HL-60 (cell line): ENCODE results near the gene MICA.

ENCODE experiments used
- DNase-seq, 2 experiments: peaks; one replicate each; pipeline ENCODE4 v3.0.0-alpha.2; 2010 to 2020; ENCODE audit warnings: low read depth in 1 of 2, low spot score in 1 of 2
- H3K27ac ChIP-seq: fragments of 250-450 bp; sonication (Bioruptor Pico); replicated peaks from 2 replicates; pipeline ENCODE4 v1.5.1; 2020; ENCODE audit warnings: mild to moderate bottlenecking, moderate library complexity
- H3K27me3 ChIP-seq: fragments of 250-450 bp; sonication (Bioruptor Pico); 2 replicates; pipeline ENCODE4 v1.5.1; 2021; ENCODE audit warnings: mild to moderate bottlenecking, moderate library complexity; ENCODE audit not compliant: insufficient read depth, poor library complexity, severe bottlenecking
- H3K4me3 ChIP-seq: replicated peaks from 2 replicates; pipeline ENCODE4 v1.5.1; 2011; ENCODE audit warnings: mild to moderate bottlenecking, control low read depth, low read length; ENCODE audit not compliant: insufficient read depth
- CTCF ChIP-seq: IDR thresholded peaks from one replicate; pipeline ENCODE4 v1.5.1; 2011; ENCODE audit warnings: low read length, control low read depth, inconsistent platforms; ENCODE audit not compliant: insufficient read depth
- GABPA ChIP-seq: IDR thresholded peaks from 2 replicates; pipeline ENCODE4 v1.6.1; 2012; ENCODE audit warnings: low read depth
- POLR2AphosphoS5 ChIP-seq: IDR thresholded peaks from 2 replicates; pipeline ENCODE4 v1.6.1; 2012; ENCODE audit warnings: low read depth
- SPI1 ChIP-seq: IDR thresholded peaks from 2 replicates; pipeline ENCODE4 v1.6.1; 2012; ENCODE audit warnings: low read depth, mild to moderate bottlenecking, borderline replicate concordance
- TF ChIP-seq, protein P1 (sequence below): IDR thresholded peaks from 2 replicates; pipeline ENCODE4 v1.6.1; 2012; ENCODE audit warnings: low read depth; ENCODE audit not compliant: insufficient replicate concordance

Gene MICA

GRCh38 chr6:31378721-31379103 is 24.7 kb upstream of the MICA start:
- Histone ChIP-seq H3K27me3 (peaks cover 2% of the 10 kb centered on the region), H3K4me3 (no peak overlapping the region), H3K27ac (no peak overlapping the region)
- no peak for DNase-seq
- TF ChIP-seq, protein P1, sequence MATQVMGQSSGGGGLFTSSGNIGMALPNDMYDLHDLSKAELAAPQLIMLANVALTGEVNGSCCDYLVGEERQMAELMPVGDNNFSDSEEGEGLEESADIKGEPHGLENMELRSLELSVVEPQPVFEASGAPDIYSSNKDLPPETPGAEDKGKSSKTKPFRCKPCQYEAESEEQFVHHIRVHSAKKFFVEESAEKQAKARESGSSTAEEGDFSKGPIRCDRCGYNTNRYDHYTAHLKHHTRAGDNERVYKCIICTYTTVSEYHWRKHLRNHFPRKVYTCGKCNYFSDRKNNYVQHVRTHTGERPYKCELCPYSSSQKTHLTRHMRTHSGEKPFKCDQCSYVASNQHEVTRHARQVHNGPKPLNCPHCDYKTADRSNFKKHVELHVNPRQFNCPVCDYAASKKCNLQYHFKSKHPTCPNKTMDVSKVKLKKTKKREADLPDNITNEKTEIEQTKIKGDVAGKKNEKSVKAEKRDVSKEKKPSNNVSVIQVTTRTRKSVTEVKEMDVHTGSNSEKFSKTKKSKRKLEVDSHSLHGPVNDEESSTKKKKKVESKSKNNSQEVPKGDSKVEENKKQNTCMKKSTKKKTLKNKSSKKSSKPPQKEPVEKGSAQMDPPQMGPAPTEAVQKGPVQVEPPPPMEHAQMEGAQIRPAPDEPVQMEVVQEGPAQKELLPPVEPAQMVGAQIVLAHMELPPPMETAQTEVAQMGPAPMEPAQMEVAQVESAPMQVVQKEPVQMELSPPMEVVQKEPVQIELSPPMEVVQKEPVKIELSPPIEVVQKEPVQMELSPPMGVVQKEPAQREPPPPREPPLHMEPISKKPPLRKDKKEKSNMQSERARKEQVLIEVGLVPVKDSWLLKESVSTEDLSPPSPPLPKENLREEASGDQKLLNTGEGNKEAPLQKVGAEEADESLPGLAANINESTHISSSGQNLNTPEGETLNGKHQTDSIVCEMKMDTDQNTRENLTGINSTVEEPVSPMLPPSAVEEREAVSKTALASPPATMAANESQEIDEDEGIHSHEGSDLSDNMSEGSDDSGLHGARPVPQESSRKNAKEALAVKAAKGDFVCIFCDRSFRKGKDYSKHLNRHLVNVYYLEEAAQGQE: no peak
- TF ChIP-seq CTCF: no peak

- H3K27me3 ChIP-seq: peaks cover 2% of the 10 kb centered on the region
- TF ChIP-seq CTCF (no peak), SPI1 (no peak), POLR2AphosphoS5 (no peak), GABPA (no peak)
- TF ChIP-seq, protein P1: no peak
- no peak for DNase-seq
- no peak overlapping the region for H3K27ac ChIP-seq
- no peak overlapping the region for H3K4me3 ChIP-seq
Observed at GRCh38 chr6:31379850-31380249, 23.5 kb upstream of the MICA start.

DNA sequence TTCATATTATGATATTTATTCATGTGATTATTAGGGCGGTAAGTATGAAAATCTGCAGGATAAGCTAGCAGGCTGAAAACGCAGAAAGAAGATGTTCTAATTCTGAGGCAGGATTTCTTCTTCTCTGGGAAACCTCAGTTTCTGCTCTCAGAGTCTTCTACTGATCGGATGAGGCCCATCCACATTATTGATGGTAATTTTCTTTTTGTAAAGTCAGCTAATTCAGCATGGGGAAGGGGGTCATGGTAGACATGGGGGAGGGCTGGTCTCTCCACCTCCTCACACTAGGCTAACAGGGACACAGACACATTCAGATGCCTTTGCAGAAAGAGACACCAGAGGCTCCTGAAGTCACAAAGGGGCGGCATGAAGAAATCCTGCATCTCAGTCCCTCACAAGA is 21.7 kb upstream of the MICA start:
- DNase-seq: no peak
- no peak for TF ChIP-seq POLR2AphosphoS5
- TF ChIP-seq, protein P1: no peak
- TF ChIP-seq SPI1: no peak
- TF ChIP-seq GABPA: no peak
- no peak for TF ChIP-seq CTCF
- Histone ChIP-seq H3K4me3 (no peak overlapping the region), H3K27me3 (peaks cover 2% of the 10 kb centered on the region), H3K27ac (no peak overlapping the region)
